Measurements from ENCODE around the gene SULT1A1.
"Not testable (repeated sequence)": the region's sequence is repeated elsewhere in the genome, so short reads cannot be mapped to it uniquely, and the experiment has no call there.

Gene SULT1A1

DNA sequence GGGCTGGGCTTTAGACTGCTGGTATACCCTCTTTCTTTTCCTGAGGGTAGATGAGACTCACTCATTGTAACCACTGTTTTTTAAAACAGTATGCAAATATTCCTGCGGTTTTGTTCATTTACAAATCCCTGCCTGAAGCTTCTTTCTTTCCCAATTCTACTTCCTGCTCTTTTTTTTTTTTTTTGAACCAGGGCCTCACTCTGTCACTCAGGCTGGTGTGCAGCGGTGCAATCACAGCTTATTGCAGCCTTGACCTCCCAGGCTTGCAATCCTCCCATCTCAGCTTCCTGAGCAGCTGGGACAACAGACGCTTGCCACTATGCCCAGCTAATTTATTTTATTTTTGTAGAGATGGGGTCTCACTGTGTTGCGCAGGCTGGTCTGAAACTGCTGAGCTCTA lies 8.0 kb upstream of the SULT1A1 start:
- Histone ChIP-seq H3K27ac (ENCODE audit: low read length) (no peak overlapping the region), H3K4me3 (ENCODE audit: low read length in 2 of 2) (no peak overlapping the region), H3K36me3 (ENCODE audit: control insufficient read depth in 2 of 2, insufficient read depth in 2 of 2, low read length in 2 of 2) (no peaks in the 10 kb centered on the region), H3K4me1 (ENCODE audit: control insufficient read depth, insufficient read depth, low read length) (no peaks in the 10 kb centered on the region), H3K9me3 (ENCODE audit: control insufficient read depth in 2 of 2, low read length in 2 of 2) (no peaks in the 10 kb centered on the region), H3K27me3 (ENCODE audit: control insufficient read depth in 1 of 2, insufficient read depth in 2 of 2, low read length in 2 of 2) (no peaks in the 10 kb centered on the region), H3K9ac (ENCODE audit: low read length in 2 of 2) (no peak overlapping the region)

DNA sequence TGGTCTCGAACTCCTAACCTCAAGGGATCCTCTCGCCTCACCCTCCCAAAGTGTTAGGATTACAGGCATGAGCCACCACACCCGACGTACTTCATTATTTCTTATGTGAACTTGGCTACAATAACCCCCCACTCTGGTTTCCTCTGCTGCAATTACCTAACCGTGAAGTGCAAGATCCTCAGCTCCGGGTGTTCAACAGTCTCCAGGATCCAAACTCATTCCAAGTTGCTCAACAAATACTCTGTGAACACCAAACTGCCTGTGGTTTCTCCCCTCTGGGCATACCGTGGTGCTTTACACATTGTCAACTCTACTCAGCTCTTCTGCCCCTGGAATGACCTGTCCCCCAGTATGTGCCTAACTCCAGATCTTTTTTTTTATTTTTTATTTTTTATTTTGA lies 6.8 kb upstream of the SULT1A1 start:
- Histone ChIP-seq H3K9ac (ENCODE audit: low read length in 2 of 2) (no peak overlapping the region), H3K27me3 (ENCODE audit: control insufficient read depth in 1 of 2, insufficient read depth in 2 of 2, low read length in 2 of 2) (no peaks in the 10 kb centered on the region), H3K4me3 (ENCODE audit: low read length in 2 of 2) (no peak overlapping the region), H3K36me3 (ENCODE audit: control insufficient read depth in 2 of 2, insufficient read depth in 2 of 2, low read length in 2 of 2) (no peaks in the 10 kb centered on the region), H3K9me3 (ENCODE audit: control insufficient read depth in 2 of 2, low read length in 2 of 2) (no peaks in the 10 kb centered on the region), H3K4me1 (ENCODE audit: control insufficient read depth, insufficient read depth, low read length) (no peaks in the 10 kb centered on the region), H3K27ac (ENCODE audit: low read length) (no peak overlapping the region)

DNA sequence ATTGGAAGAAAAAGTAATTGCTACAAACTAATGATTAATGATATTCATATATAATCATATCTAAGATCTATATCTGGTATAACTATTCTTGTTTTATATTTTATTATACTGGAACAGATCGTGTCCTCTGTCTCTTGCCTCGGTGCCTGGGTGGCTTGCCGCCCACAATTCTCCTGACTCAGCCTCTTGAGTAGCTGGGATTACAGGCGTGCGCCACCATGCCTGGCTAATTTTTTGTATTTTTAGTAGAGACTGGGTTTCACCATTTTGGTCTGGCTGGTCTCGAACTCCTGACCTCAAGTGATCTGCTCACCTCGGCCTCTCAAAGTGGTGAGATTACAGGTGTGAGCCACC lies 6.4 kb upstream of the SULT1A1 start:
- H3K27me3 ChIP-seq (ENCODE audit: control insufficient read depth in 1 of 2, insufficient read depth in 2 of 2, low read length in 2 of 2); H3K27ac ChIP-seq (ENCODE audit: low read length); H3K4me1 ChIP-seq (ENCODE audit: control insufficient read depth, insufficient read depth, low read length); H3K9me3 ChIP-seq (ENCODE audit: control insufficient read depth in 2 of 2, low read length in 2 of 2); H3K9ac ChIP-seq (ENCODE audit: low read length in 2 of 2); H3K4me3 ChIP-seq (ENCODE audit: low read length in 2 of 2); H3K36me3 ChIP-seq (ENCODE audit: control insufficient read depth in 2 of 2, insufficient read depth in 2 of 2, low read length in 2 of 2): not testable (repeated sequence)

DNA sequence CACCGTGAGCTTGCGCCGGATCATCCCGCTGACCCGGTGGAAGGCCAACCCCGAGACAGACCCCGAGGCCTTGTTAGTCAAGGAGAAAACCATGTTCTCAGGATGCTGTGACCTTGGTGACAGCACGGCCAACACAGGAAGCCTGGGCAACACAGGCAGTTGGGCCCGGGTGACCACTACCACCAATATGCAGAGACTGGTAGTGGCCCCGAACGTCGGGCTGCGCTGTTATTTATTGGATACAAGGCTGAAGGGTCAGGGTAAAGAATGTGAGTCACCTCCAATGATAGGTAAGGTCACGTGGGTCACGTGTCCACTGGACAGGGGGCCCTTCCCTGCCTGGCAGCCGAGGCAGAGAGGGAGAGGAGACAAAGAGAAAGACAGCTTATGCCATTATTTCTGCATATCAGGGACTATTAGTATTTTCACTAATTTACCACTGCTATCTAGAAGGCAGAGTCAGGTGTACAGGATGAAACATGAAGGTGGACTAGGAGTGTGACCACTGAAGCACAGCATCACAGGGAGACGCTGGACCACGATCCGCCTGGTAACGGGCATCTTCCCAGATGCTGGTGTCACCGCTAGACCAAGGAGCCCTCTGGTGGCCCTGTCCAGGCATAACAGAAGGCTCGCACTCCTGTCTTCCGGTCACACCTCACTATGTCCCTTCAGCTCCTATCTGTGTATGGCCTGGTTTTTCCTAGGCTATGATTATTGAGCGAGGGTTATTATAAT lies 5.8 kb upstream of the SULT1A1 start:
- not testable (repeated sequence) for H3K9ac ChIP-seq (ENCODE audit: low read length in 2 of 2); H3K27me3 ChIP-seq (ENCODE audit: control insufficient read depth in 1 of 2, insufficient read depth in 2 of 2, low read length in 2 of 2); H3K36me3 ChIP-seq (ENCODE audit: control insufficient read depth in 2 of 2, insufficient read depth in 2 of 2, low read length in 2 of 2); H3K4me3 ChIP-seq (ENCODE audit: low read length in 2 of 2); H3K9me3 ChIP-seq (ENCODE audit: control insufficient read depth in 2 of 2, low read length in 2 of 2); H3K4me1 ChIP-seq (ENCODE audit: control insufficient read depth, insufficient read depth, low read length); H3K27ac ChIP-seq (ENCODE audit: low read length)

DNA sequence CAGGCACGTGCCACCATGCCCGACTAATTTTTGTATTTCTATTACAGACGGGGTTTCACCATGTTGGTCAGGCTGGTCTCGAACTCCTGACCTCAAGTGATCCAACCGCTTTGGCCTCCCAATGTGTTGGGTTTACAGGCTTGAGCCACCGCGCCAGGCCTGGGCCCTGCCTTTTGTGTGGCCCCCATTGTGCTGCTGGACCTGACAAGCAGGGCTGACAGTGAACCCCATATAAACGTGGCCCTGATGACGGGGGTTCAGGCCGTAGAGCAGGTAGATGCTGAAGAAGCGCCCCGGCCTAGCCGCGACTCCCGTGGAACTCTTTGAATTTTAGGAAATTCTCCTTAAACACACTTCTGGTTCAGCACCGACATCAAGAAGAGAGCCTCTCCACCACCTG lies 4.7 kb upstream of the SULT1A1 start:
- not testable (repeated sequence) for H3K4me3 ChIP-seq (ENCODE audit: low read length in 2 of 2); H3K27ac ChIP-seq (ENCODE audit: low read length); H3K27me3 ChIP-seq (ENCODE audit: control insufficient read depth in 1 of 2, insufficient read depth in 2 of 2, low read length in 2 of 2); H3K9me3 ChIP-seq (ENCODE audit: control insufficient read depth in 2 of 2, low read length in 2 of 2); H3K36me3 ChIP-seq (ENCODE audit: control insufficient read depth in 2 of 2, insufficient read depth in 2 of 2, low read length in 2 of 2); H3K9ac ChIP-seq (ENCODE audit: low read length in 2 of 2)
- peaks cover 11% of the 10 kb centered on the region for H3K4me1 ChIP-seq (ENCODE audit: control insufficient read depth, insufficient read depth, low read length)

DNA sequence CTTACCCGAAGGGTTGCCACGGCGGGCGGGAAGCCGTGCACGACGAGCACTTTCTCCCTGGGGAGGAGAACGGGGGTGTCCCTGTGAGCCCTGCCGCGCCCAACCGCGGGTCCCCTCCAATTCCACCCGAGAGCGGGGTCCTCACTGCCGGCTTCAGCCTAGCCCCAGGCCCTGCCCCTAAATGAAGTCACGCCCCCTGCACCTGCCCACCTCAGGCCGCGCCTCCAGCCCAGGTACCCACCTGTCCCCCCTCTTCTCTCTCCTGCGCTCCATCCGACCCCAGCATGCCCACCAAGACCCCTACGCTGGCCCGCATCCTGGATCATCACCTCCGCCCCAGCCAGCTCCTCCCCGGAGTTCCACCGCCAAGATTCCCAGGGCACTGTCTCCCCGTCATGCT lies 4.1 kb upstream of the SULT1A1 start:
- H3K4me1 ChIP-seq (ENCODE audit: control insufficient read depth, insufficient read depth, low read length), result peaks cover 16% of the 10 kb centered on the region
- H3K9ac ChIP-seq (ENCODE audit: low read length in 2 of 2); H3K4me3 ChIP-seq (ENCODE audit: low read length in 2 of 2); H3K27ac ChIP-seq (ENCODE audit: low read length); H3K36me3 ChIP-seq (ENCODE audit: control insufficient read depth in 2 of 2, insufficient read depth in 2 of 2, low read length in 2 of 2); H3K27me3 ChIP-seq (ENCODE audit: control insufficient read depth in 1 of 2, insufficient read depth in 2 of 2, low read length in 2 of 2); H3K9me3 ChIP-seq (ENCODE audit: control insufficient read depth in 2 of 2, low read length in 2 of 2): not testable (repeated sequence)

DNA sequence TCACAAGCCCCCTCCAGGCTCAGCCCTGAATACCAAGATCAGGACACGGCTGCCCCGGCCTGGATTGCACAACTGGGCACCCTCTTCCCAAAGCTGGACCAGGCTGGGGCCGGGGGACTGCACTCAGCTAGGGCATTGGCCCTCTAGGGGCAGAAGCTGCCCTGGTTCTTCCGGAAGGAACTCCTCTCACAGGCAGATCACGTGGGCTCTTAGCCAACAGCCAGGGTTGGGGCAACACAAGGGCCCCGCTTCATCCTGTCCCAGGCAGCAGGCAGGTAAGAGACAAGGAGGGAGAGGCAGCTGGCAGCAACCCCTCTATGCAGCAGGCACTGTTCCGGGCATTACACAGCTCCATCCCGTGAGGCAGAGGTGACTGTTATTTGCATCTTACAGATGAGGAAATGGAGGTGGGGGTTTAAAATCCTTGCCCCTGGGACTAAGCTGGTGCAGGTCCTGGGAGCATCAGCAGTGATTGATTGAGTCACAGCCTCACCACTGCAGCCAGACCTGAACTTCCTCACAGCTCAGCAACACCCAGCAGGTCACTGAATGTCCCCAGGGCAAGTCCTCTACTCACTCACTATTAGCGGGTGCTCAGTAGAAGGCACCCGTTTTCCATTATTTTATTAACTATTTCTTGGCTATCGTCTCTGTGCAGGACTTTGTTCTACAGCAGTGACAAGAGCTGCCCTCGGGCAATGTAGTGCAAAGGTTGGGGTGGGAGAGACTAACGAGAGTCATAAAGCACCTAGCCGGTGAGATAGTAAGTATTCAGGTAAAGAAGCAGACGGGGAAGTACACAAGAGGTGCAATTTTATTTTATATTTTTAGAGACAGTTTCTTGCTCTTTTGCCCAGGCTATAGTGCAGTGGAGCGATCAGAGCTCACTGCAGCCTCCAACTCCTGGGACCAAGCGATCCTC lies 2.8 kb upstream of the SULT1A1 start:
- H3K9me3 ChIP-seq (ENCODE audit: control insufficient read depth in 2 of 2, low read length in 2 of 2); H3K9ac ChIP-seq (ENCODE audit: low read length in 2 of 2); H3K27ac ChIP-seq (ENCODE audit: low read length); H3K36me3 ChIP-seq (ENCODE audit: control insufficient read depth in 2 of 2, insufficient read depth in 2 of 2, low read length in 2 of 2); H3K4me3 ChIP-seq (ENCODE audit: low read length in 2 of 2); H3K27me3 ChIP-seq (ENCODE audit: control insufficient read depth in 1 of 2, insufficient read depth in 2 of 2, low read length in 2 of 2): not testable (repeated sequence)
- peaks cover 16% of the 10 kb centered on the region for H3K4me1 ChIP-seq (ENCODE audit: control insufficient read depth, insufficient read depth, low read length)

DNA sequence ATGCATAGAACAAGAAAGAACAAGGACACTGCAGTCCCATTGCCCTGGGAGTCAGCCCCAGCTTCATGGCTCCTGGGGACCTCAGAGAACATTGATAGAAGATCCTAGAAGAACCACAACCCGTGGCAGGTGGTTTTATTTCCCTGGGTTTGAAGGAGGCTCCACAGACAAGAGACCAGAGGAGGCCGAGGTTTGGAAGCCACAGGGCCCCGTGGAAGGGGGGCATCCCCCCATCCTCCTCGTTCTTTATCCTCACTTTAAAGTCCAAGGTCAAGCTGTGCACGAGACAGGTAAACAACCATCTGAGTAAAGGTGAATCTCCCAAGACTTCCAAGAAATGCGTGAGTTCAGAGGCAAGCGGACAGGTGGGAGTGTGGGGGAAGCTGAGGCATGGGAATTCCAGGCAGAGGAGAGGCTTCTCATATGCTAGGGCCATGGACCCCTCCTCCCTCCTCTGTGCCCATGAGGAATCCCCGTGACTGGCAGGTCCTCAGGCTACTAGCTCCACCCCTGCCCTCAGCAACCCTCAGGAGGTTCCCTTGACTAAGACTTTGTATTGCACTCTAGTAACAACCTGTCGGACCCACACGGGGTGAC lies 849 bp upstream of the SULT1A1 start:
- Histone ChIP-seq H3K9me3 (ENCODE audit: control insufficient read depth in 2 of 2, low read length in 2 of 2) (no peaks in the 10 kb centered on the region), H3K4me1 (ENCODE audit: control insufficient read depth, insufficient read depth, low read length) (peaks cover 16% of the 10 kb centered on the region), H3K9ac (ENCODE audit: low read length in 2 of 2) (peak overlapping the region in 1 of 2 donors; percentile 47), H3K4me3 (ENCODE audit: low read length in 2 of 2) (peak overlapping the region in 1 of 2 donors; percentile 54), H3K27me3 (ENCODE audit: control insufficient read depth in 1 of 2, insufficient read depth in 2 of 2, low read length in 2 of 2) (peaks cover 0 to 8% of the 10 kb centered on the region in 2 donors), H3K27ac (ENCODE audit: low read length) (no peak overlapping the region), H3K36me3 (ENCODE audit: control insufficient read depth in 2 of 2, insufficient read depth in 2 of 2, low read length in 2 of 2) (peaks cover 0 to 5% of the 10 kb centered on the region in 2 donors)

DNA sequence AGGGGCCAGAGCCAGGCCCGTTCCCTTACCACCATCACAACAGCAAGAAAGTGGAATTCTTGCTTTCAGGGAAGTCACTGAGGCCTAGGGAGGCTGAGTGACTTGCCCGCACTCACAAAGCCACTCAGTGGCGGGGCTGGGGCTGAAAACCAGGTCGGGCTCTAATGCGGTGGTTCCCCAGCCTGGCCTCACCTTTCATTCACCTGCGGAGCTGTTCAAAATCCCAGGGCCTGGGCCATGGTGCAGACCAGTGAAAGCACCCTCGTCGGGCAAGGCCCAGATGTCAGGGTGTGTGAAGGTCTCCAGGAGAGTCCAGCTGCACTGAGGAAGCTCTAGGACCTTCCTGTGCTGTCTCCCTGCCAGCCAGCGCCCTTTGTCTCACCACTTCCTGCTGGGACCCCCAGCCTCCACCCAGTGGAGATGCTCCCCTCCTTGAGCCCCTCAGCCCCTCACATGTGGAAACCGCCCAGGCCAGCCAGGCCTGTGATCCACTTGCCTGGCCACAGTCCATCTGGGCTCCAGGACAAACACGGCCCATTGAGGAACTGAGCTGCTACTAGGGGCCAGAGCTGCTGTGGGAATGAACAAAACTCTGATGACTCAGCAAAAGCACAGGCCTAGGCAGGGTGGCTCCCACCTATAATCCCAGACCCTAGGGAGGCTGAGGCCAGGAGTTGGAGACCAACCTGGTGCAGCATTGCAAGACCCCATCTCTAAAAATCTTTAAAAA lies 812 bp downstream of the SULT1A1 start:
- Histone ChIP-seq H3K27ac (ENCODE audit: low read length) (peak overlapping the region; percentile 24), H3K4me3 (ENCODE audit: low read length in 2 of 2) (peak overlapping the region; percentile 27 to 74), H3K4me1 (ENCODE audit: control insufficient read depth, insufficient read depth, low read length) (peaks cover 16% of the 10 kb centered on the region), H3K9ac (ENCODE audit: low read length in 2 of 2) (peak overlapping the region in 1 of 2 donors; percentile 58), H3K27me3 (ENCODE audit: control insufficient read depth in 1 of 2, insufficient read depth in 2 of 2, low read length in 2 of 2) (peaks cover 0 to 11% of the 10 kb centered on the region in 2 donors)
- not testable (repeated sequence) for H3K9me3 ChIP-seq (ENCODE audit: control insufficient read depth in 2 of 2, low read length in 2 of 2); H3K36me3 ChIP-seq (ENCODE audit: control insufficient read depth in 2 of 2, insufficient read depth in 2 of 2, low read length in 2 of 2)

DNA sequence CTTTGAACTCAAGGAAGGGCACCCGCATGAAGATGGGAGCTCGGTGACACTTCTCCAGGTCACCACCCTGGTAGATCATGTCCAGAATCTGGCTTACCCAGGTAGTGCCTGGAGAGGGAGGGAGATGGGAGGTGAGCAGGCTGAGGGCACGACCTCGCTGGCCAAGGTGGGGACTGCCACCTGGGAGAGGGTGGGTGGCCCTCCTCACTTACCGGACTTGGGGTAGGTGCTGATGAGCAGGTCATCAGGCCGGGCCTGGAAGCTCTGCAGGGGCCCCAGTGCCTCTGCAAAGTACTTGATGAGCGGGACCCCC lies 1.4 kb downstream of the SULT1A1 start:
- Histone ChIP-seq H3K27me3 (ENCODE audit: control insufficient read depth in 1 of 2, insufficient read depth in 2 of 2, low read length in 2 of 2) (peaks cover 0 to 16% of the 10 kb centered on the region in 2 donors), H3K4me1 (ENCODE audit: control insufficient read depth, insufficient read depth, low read length) (peaks cover 16% of the 10 kb centered on the region)
- H3K9me3 ChIP-seq (ENCODE audit: control insufficient read depth in 2 of 2, low read length in 2 of 2); H3K36me3 ChIP-seq (ENCODE audit: control insufficient read depth in 2 of 2, insufficient read depth in 2 of 2, low read length in 2 of 2); H3K27ac ChIP-seq (ENCODE audit: low read length); H3K9ac ChIP-seq (ENCODE audit: low read length in 2 of 2); H3K4me3 ChIP-seq (ENCODE audit: low read length in 2 of 2): not testable (repeated sequence)

Data from stomach smooth muscle (tissue), 2 donors.